NB4 (cell line): Measurements from ENCODE around the gene ARHGEF38.

Source experiments
- POLR2A ChIP-seq: IDR thresholded peaks from 2 replicates; pipeline ENCODE4 v1.6.1; 2011; ENCODE audit warnings: mild to moderate bottlenecking; ENCODE audit not compliant: insufficient read length; ENCODE audit errors: extremely low read depth
- TF ChIP-seq, protein P1 (sequence below): IDR thresholded peaks from one replicate; pipeline ENCODE4 v1.5.1; 2012; ENCODE audit warnings: low read depth, low read length
- TF ChIP-seq, protein P2 (sequence below): IDR thresholded peaks from 2 replicates; pipeline ENCODE4 v1.6.1; 2011; ENCODE audit warnings: low read depth, low read length

DNA sequence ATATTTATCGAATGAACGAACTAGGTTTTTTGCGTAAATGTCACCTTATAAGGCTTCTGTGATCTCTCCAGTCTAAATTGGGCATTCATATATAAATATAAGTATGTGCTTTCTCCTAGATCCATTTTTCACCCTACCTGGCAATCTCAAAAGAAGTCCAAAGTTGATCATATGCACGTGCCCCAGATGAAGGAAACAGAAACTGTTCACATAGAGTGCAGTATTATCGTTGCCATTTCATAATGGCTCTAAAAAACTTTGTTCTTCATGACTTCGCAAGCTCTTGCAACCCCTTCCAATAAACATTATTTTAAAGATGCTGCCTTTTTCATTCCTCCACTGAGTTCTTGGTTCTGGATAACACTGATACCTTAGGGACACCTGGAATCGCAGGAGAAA lies 155.4 kb downstream of the ARHGEF38 start:
- TF ChIP-seq, protein P1, sequence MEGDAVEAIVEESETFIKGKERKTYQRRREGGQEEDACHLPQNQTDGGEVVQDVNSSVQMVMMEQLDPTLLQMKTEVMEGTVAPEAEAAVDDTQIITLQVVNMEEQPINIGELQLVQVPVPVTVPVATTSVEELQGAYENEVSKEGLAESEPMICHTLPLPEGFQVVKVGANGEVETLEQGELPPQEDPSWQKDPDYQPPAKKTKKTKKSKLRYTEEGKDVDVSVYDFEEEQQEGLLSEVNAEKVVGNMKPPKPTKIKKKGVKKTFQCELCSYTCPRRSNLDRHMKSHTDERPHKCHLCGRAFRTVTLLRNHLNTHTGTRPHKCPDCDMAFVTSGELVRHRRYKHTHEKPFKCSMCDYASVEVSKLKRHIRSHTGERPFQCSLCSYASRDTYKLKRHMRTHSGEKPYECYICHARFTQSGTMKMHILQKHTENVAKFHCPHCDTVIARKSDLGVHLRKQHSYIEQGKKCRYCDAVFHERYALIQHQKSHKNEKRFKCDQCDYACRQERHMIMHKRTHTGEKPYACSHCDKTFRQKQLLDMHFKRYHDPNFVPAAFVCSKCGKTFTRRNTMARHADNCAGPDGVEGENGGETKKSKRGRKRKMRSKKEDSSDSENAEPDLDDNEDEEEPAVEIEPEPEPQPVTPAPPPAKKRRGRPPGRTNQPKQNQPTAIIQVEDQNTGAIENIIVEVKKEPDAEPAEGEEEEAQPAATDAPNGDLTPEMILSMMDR = no peak
- TF ChIP-seq, protein P2, sequence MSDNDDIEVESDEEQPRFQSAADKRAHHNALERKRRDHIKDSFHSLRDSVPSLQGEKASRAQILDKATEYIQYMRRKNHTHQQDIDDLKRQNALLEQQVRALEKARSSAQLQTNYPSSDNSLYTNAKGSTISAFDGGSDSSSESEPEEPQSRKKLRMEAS = 0 out of 2 replicates have a peak, but pooled peaks have one; percentile 28
- no peak for TF ChIP-seq POLR2A
